IgD-negative memory B cell (primary cell): Measurements from ENCODE around the gene SCAPER. TPM values are rescaled to one million over a fixed set of nuclear protein-coding genes. Genes with fewer than 3 reads are reported as not detected.

ENCODE experiments used
- H3K27ac Mint-ChIP-seq, 3 donors: one replicate each; pipeline ENCODE4 v1.8.0; 2020 to 2022; ENCODE audit warnings: mild to moderate bottlenecking in 3 of 3, mixed read lengths in 3 of 3, moderate library complexity in 1 of 3
- H3K27me3 Mint-ChIP-seq: one replicate; pipeline ENCODE4 v1.8.0; 2021; ENCODE audit warnings: mixed read lengths
- H3K36me3 Mint-ChIP-seq: one replicate; pipeline ENCODE4 v1.8.0; 2020; ENCODE audit warnings: mild to moderate bottlenecking, mixed read lengths
- H3K4me1 Mint-ChIP-seq, 3 donors: one replicate each; pipeline ENCODE4 v1.8.0; 2020 to 2022; ENCODE audit warnings: mixed read lengths in 3 of 3, mild to moderate bottlenecking in 1 of 3
- H3K4me3 Mint-ChIP-seq, 4 donors: one replicate each; pipeline ENCODE4 v1.8.0; 2020 to 2022; ENCODE audit warnings: mild to moderate bottlenecking in 4 of 4, mixed read lengths in 4 of 4, moderate library complexity in 3 of 4
- H3K9me3 Mint-ChIP-seq, 3 donors: one replicate each; pipeline ENCODE4 v1.8.0; 2020 to 2021; ENCODE audit warnings: mixed read lengths in 3 of 3, mild to moderate bottlenecking in 1 of 3
- polyA plus RNA-seq: library from polyadenylated mRNA; unstranded; fragments of 300-500 nt; fragmentation: Illumina TruSeq; gene quantifications from one replicate; pipeline ENCODE4 v1.2.3, GENCODE V29; 2021

Gene SCAPER
- polyA plus RNA-seq, 1 donor from 2014 or later, result 25.6 TPM

- no peaks in the 10 kb centered on the region for H3K27me3 Mint-ChIP-seq
- peaks cover 0 to 2% (median 0%) of the 10 kb centered on the region in 3 donors for H3K4me1 Mint-ChIP-seq
- H3K4me3 Mint-ChIP-seq, result no peak overlapping the region
- H3K36me3 Mint-ChIP-seq, result peaks cover 10% of the 10 kb centered on the region
- no peak overlapping the region for H3K27ac Mint-ChIP-seq
- peaks cover 0 to 8% (median 2%) of the 10 kb centered on the region in 3 donors for H3K9me3 Mint-ChIP-seq
Measured at GRCh38 chr15:76492538-76492937, 412.6 kb downstream of the SCAPER start.

- H3K4me3 Mint-ChIP-seq, result no peak overlapping the region
- H3K36me3 Mint-ChIP-seq, result peaks cover 7% of the 10 kb centered on the region
- H3K4me1 Mint-ChIP-seq, result no peaks in the 10 kb centered on the region
- no peaks in the 10 kb centered on the region for H3K27me3 Mint-ChIP-seq
- peaks cover 0 to 3% (median 2%) of the 10 kb centered on the region in 3 donors for H3K9me3 Mint-ChIP-seq
- H3K27ac Mint-ChIP-seq, result no peak overlapping the region
Measured at GRCh38 chr15:76483752-76484151, 421.4 kb downstream of the SCAPER start.

- H3K27me3 Mint-ChIP-seq, result no peaks in the 10 kb centered on the region
- peaks cover 0 to 3% (median 2%) of the 10 kb centered on the region in 3 donors for H3K9me3 Mint-ChIP-seq
- no peak overlapping the region for H3K27ac Mint-ChIP-seq
- H3K4me1 Mint-ChIP-seq, result no peaks in the 10 kb centered on the region
- H3K4me3 Mint-ChIP-seq, result no peak overlapping the region
- peaks cover 7% of the 10 kb centered on the region for H3K36me3 Mint-ChIP-seq
Measured at GRCh38 chr15:76483018-76483417, 422.1 kb downstream of the SCAPER start.

GRCh38 chr15:76480267-76480666 lies 424.9 kb downstream of the SCAPER start:
- no peak overlapping the region for H3K27ac Mint-ChIP-seq
- peaks cover 5% of the 10 kb centered on the region for H3K36me3 Mint-ChIP-seq
- H3K27me3 Mint-ChIP-seq, result no peaks in the 10 kb centered on the region
- no peaks in the 10 kb centered on the region for H3K4me1 Mint-ChIP-seq
- no peaks in the 10 kb centered on the region for H3K9me3 Mint-ChIP-seq
- H3K4me3 Mint-ChIP-seq, result no peak overlapping the region

GRCh38 chr15:76470691-76471090 lies 434.4 kb downstream of the SCAPER start:
- Mint-ChIP-seq H3K4me1 (no peaks in the 10 kb centered on the region), H3K27ac (no peak overlapping the region), H3K36me3 (peaks cover 40% of the 10 kb centered on the region), H3K27me3 (no peaks in the 10 kb centered on the region), H3K9me3 (peaks cover 5 to 31% (median 17%) of the 10 kb centered on the region in 3 donors), H3K4me3 (no peak overlapping the region)

- no peaks in the 10 kb centered on the region for H3K27me3 Mint-ChIP-seq
- H3K4me3 Mint-ChIP-seq, result no peak overlapping the region
- H3K36me3 Mint-ChIP-seq, result peaks cover 45% of the 10 kb centered on the region
- H3K4me1 Mint-ChIP-seq, result no peaks in the 10 kb centered on the region
- peaks cover 5 to 31% (median 19%) of the 10 kb centered on the region in 3 donors for H3K9me3 Mint-ChIP-seq
- H3K27ac Mint-ChIP-seq, result no peak overlapping the region
Measured at GRCh38 chr15:76468722-76469121, 436.4 kb downstream of the SCAPER start.

- Mint-ChIP-seq H3K27me3 (no peaks in the 10 kb centered on the region), H3K9me3 (peaks cover 5 to 31% (median 19%) of the 10 kb centered on the region in 3 donors), H3K4me1 (no peaks in the 10 kb centered on the region), H3K36me3 (peaks cover 46% of the 10 kb centered on the region), H3K27ac (no peak overlapping the region), H3K4me3 (peak overlapping the region in 1 of 4 donors; percentile 81)
Measured at GRCh38 chr15:76467136-76467535, 438.0 kb downstream of the SCAPER start.

GRCh38 chr15:76465728-76466127 lies 439.4 kb downstream of the SCAPER start:
- peaks cover 5 to 31% (median 19%) of the 10 kb centered on the region in 3 donors for H3K9me3 Mint-ChIP-seq
- no peak overlapping the region for H3K4me3 Mint-ChIP-seq
- no peaks in the 10 kb centered on the region for H3K4me1 Mint-ChIP-seq
- no peaks in the 10 kb centered on the region for H3K27me3 Mint-ChIP-seq
- no peak overlapping the region for H3K27ac Mint-ChIP-seq
- peaks cover 45% of the 10 kb centered on the region for H3K36me3 Mint-ChIP-seq

- no peaks in the 10 kb centered on the region for H3K4me1 Mint-ChIP-seq
- peaks cover 38% of the 10 kb centered on the region for H3K36me3 Mint-ChIP-seq
- no peaks in the 10 kb centered on the region for H3K27me3 Mint-ChIP-seq
- H3K9me3 Mint-ChIP-seq, result peaks cover 5 to 22% (median 17%) of the 10 kb centered on the region in 3 donors
- H3K4me3 Mint-ChIP-seq, result no peak overlapping the region
- no peak overlapping the region for H3K27ac Mint-ChIP-seq
Measured at GRCh38 chr15:76464247-76464646, 440.9 kb downstream of the SCAPER start.

GRCh38 chr15:76460871-76461270 lies 444.3 kb downstream of the SCAPER start:
- H3K4me3 Mint-ChIP-seq, result no peak overlapping the region
- H3K36me3 Mint-ChIP-seq, result peaks cover 19% of the 10 kb centered on the region
- H3K9me3 Mint-ChIP-seq, result peaks cover 0 to 3% (median under 1%) of the 10 kb centered on the region in 3 donors
- H3K27me3 Mint-ChIP-seq, result no peaks in the 10 kb centered on the region
- H3K4me1 Mint-ChIP-seq, result no peaks in the 10 kb centered on the region
- no peak overlapping the region for H3K27ac Mint-ChIP-seq

- Mint-ChIP-seq H3K27ac (no peak overlapping the region), H3K9me3 (peaks cover 0 to 2% (median 0%) of the 10 kb centered on the region in 3 donors), H3K4me3 (no peak overlapping the region), H3K27me3 (no peaks in the 10 kb centered on the region), H3K36me3 (peaks cover 15% of the 10 kb centered on the region), H3K4me1 (no peaks in the 10 kb centered on the region)
Measured at GRCh38 chr15:76460347-76460746, 444.8 kb downstream of the SCAPER start.

- H3K27me3 Mint-ChIP-seq, result no peaks in the 10 kb centered on the region
- no peak overlapping the region for H3K27ac Mint-ChIP-seq
- H3K4me1 Mint-ChIP-seq, result no peaks in the 10 kb centered on the region
- H3K4me3 Mint-ChIP-seq, result no peak overlapping the region
- H3K9me3 Mint-ChIP-seq, result no peaks in the 10 kb centered on the region
- H3K36me3 Mint-ChIP-seq, result peaks cover 9% of the 10 kb centered on the region
Measured at GRCh38 chr15:76451540-76451939, 453.6 kb downstream of the SCAPER start.

- Mint-ChIP-seq H3K4me1 (no peaks in the 10 kb centered on the region), H3K27ac (no peak overlapping the region), H3K4me3 (no peak overlapping the region), H3K27me3 (no peaks in the 10 kb centered on the region), H3K9me3 (peaks cover 0 to 1% (median 0%) of the 10 kb centered on the region in 3 donors), H3K36me3 (peaks cover 10% of the 10 kb centered on the region)
Measured at GRCh38 chr15:76449455-76449854, 455.7 kb downstream of the SCAPER start.

- Mint-ChIP-seq H3K36me3 (peaks cover 12% of the 10 kb centered on the region), H3K4me3 (no peak overlapping the region), H3K9me3 (peaks cover 0 to 1% (median 0%) of the 10 kb centered on the region in 3 donors), H3K27ac (no peak overlapping the region), H3K27me3 (no peaks in the 10 kb centered on the region), H3K4me1 (no peaks in the 10 kb centered on the region)
Measured at GRCh38 chr15:76448755-76449154, 456.4 kb downstream of the SCAPER start.

GRCh38 chr15:76447728-76448441 lies 457.3 kb downstream of the SCAPER start:
- Mint-ChIP-seq H3K36me3 (peaks cover 16% of the 10 kb centered on the region), H3K27me3 (no peaks in the 10 kb centered on the region), H3K4me3 (no peak overlapping the region), H3K9me3 (peaks cover 0 to 1% (median 0%) of the 10 kb centered on the region in 3 donors), H3K27ac (no peak overlapping the region), H3K4me1 (no peaks in the 10 kb centered on the region)

GRCh38 chr15:76440441-76440840 lies 464.7 kb downstream of the SCAPER start:
- Mint-ChIP-seq H3K4me3 (no peak overlapping the region), H3K27me3 (no peaks in the 10 kb centered on the region), H3K4me1 (peaks cover 0 to 1% (median 0%) of the 10 kb centered on the region in 3 donors), H3K36me3 (peaks cover 15% of the 10 kb centered on the region), H3K27ac (no peak overlapping the region), H3K9me3 (peaks cover 0 to 1% (median 0%) of the 10 kb centered on the region in 3 donors)
